ENCODE results near the gene MTA3. TPM values are rescaled to one million over a fixed set of nuclear protein-coding genes. Genes with fewer than 3 reads are reported as not detected.

Gene MTA3
- total RNA-seq, 1 donor from 2014 or later, result 23.5 TPM

GRCh38 chr2:42537493-42537892 is 30.9 kb upstream of the MTA3 start:
- intact Hi-C loops (cut with DNase I), result no loop called here
- no peak overlapping the region for H3K27ac ChIP-seq
- TF ChIP-seq CTCF (IDR thresholded peaks at IDR 0.05), result no peak
- H3K9me3 ChIP-seq, result no peaks in the 10 kb centered on the region
- no peaks in the 10 kb centered on the region for H3K27me3 ChIP-seq (ENCODE audit: low read depth)
- ATAC-seq (no peak), DNase-seq (no peak)
- no peak overlapping the region for H3K4me3 ChIP-seq
- H3K4me1 ChIP-seq, result no peaks in the 10 kb centered on the region
- no peaks in the 10 kb centered on the region for H3K36me3 ChIP-seq

- DNase-seq, result no peak
- H3K9me3 ChIP-seq, result no peaks in the 10 kb centered on the region
- no peaks in the 10 kb centered on the region for H3K4me1 ChIP-seq
- TF ChIP-seq CTCF (IDR thresholded peaks at IDR 0.05), result no peak
- no peak overlapping the region for H3K4me3 ChIP-seq
- no peak for ATAC-seq
- no peaks in the 10 kb centered on the region for H3K36me3 ChIP-seq
- H3K27ac ChIP-seq, result no peak overlapping the region
- intact Hi-C loops (cut with DNase I), result no loop called here
- H3K27me3 ChIP-seq (ENCODE audit: low read depth), result no peaks in the 10 kb centered on the region
Observed at GRCh38 chr2:42542871-42543270, 25.6 kb upstream of the MTA3 start.

- no peaks in the 10 kb centered on the region for H3K4me1 ChIP-seq
- H3K36me3 ChIP-seq, result no peaks in the 10 kb centered on the region
- H3K9me3 ChIP-seq, result no peaks in the 10 kb centered on the region
- ATAC-seq (no peak), DNase-seq (no peak)
- H3K27me3 ChIP-seq (ENCODE audit: low read depth), result no peaks in the 10 kb centered on the region
- H3K4me3 ChIP-seq, result no peak overlapping the region
- TF ChIP-seq CTCF (IDR thresholded peaks at IDR 0.05), result no peak
- intact Hi-C loops (cut with DNase I), result no loop called here
- no peak overlapping the region for H3K27ac ChIP-seq
Observed at GRCh38 chr2:42545023-42545721, 23.3 kb upstream of the MTA3 start.

- Histone ChIP-seq H3K4me1 (no peaks in the 10 kb centered on the region), H3K27ac (no peak overlapping the region), H3K4me3 (no peak overlapping the region), H3K9me3 (no peaks in the 10 kb centered on the region), H3K27me3 (ENCODE audit: low read depth) (no peaks in the 10 kb centered on the region), H3K36me3 (no peaks in the 10 kb centered on the region)
- no peak for TF ChIP-seq CTCF (IDR thresholded peaks at IDR 0.05)
- DNase-seq (no peak), ATAC-seq (no peak)
- intact Hi-C loops (cut with DNase I), result no loop called here
Observed at GRCh38 chr2:42545841-42546390, 22.5 kb upstream of the MTA3 start.

- Histone ChIP-seq H3K4me1 (no peaks in the 10 kb centered on the region), H3K27ac (no peak overlapping the region), H3K27me3 (ENCODE audit: low read depth) (no peaks in the 10 kb centered on the region), H3K36me3 (no peaks in the 10 kb centered on the region), H3K9me3 (no peaks in the 10 kb centered on the region), H3K4me3 (no peak overlapping the region)
- no peak for TF ChIP-seq CTCF (IDR thresholded peaks at IDR 0.05)
- intact Hi-C loops (cut with DNase I), result no loop called here
- DNase-seq (no peak), ATAC-seq (no peak)
Observed at GRCh38 chr2:42547014-42547413, 21.4 kb upstream of the MTA3 start.

Data from lower lobe of right lung (tissue), 2 donors.